ENCODE measurements around the gene EVX2. TPM values are rescaled to one million over a fixed set of nuclear protein-coding genes. Genes with fewer than 3 reads are reported as not detected.

The EVX2 gene
- total and polyA plus RNA-seq, 2 of the 4 experiments (the other 2 are of a cell fraction), result not detected

GRCh38 chr2:176039375-176039774, 44.4 kb downstream of the EVX2 start:
- Histone ChIP-seq H2AK9ac (replicated peaks; ENCODE audit: low read depth, low read length, poor library complexity) (no peak overlapping the region), H3K9me1 (ENCODE audit: insufficient read depth, low read length) (no peaks in the 10 kb centered on the region), H2BK120ac (ENCODE audit: low read depth, low read length) (no peak overlapping the region), H2BK20ac (ENCODE audit: low read depth, low read length) (no peak overlapping the region), H2BK15ac (ENCODE audit: low read depth, low read length) (no peak overlapping the region), H3K9ac (ENCODE audit: low read depth, low read length) (no peak overlapping the region), H4K20me1 (ENCODE audit: insufficient read depth, low read length) (no peaks in the 10 kb centered on the region), H3K27me3 (ENCODE audit: control insufficient read depth, insufficient read depth, low read length) (no peaks in the 10 kb centered on the region), H4K5ac (ENCODE audit: low read depth, low read length) (no peak overlapping the region), H3K79me1 (ENCODE audit: low read depth in 1 of 2, low read length in 2 of 2) (no peaks in the 10 kb centered on the region), H2BK5ac (ENCODE audit: low read depth, low read length, poor library complexity, severe bottlenecking) (no peak overlapping the region), H3K4me2 (ENCODE audit: low read depth, low read length) (no peak overlapping the region), H2AFZ (replicated peaks; ENCODE audit: low read length, poor library complexity) (no peak overlapping the region), H3K4ac (ENCODE audit: low read depth, low read length) (no peak overlapping the region), H3K36me3 (ENCODE audit: control insufficient read depth, insufficient read depth, low read length) (no peaks in the 10 kb centered on the region), H3K4me1 (ENCODE audit: control insufficient read depth, insufficient read depth, low read length) (no peaks in the 10 kb centered on the region), H3K56ac (ENCODE audit: extremely low read depth, insufficient read depth, low read length) (no peak overlapping the region), H3K27ac (ENCODE audit: insufficient read depth, low read length) (no peak overlapping the region), H3K4me3 (ENCODE audit: insufficient read depth, low read depth, low read length) (no peak overlapping the region), H3K14ac (replicated peaks; ENCODE audit: low read depth, low read length) (no peak overlapping the region), H3K23ac (ENCODE audit: low read depth, low read length) (no peak overlapping the region), H4K8ac (ENCODE audit: low read depth in 2 of 2, low read length in 2 of 2) (no peak overlapping the region), H2AK5ac (ENCODE audit: low read depth, low read length) (no peak overlapping the region), H4K91ac (ENCODE audit: insufficient read depth, low read depth, low read length) (no peak overlapping the region), H3K9me3 (ENCODE audit: control insufficient read depth, insufficient read depth, low read length) (no peaks in the 10 kb centered on the region), H3K18ac (ENCODE audit: low read depth, low read length) (no peak overlapping the region)
- no peak for ATAC-seq (ENCODE audit: low read depth)
- TF ChIP-seq NFE2L2 (IDR thresholded peaks at IDR 0.05; ENCODE audit: low read depth, low read length), result no peak
- no TSS peak for BruUV-seq (replicated peaks)
- 35% methylated on average over 3 of the region's 3 CpGs; no CpG with 5 or more reads in 1 of the 2 experiments for WGBS, 2 experiments (ENCODE audit: extremely low coverage in 2 of 2, insufficient read length in 1 of 2)
- intact Hi-C loops (cut with micrococcal nuclease) (no loop called here), dilution Hi-C loops (cut with HindIII; ENCODE audit: low sequenced_read_pairs, unreplicated experiment) (no loop called here), in situ Hi-C loops (cut with MboI; ENCODE audit: low sequenced_read_pairs) (no loop called here)
- ChIA-PET POLR2A (ENCODE audit: unreplicated experiment) (no interaction called here), CTCF (no interaction called here)
- no peak for DNase-seq

Data from IMR-90 (cell line).